LNCAP (cell line): ENCODE measurements around the gene RPL35.

Experiments
- CTCF ChIP-seq: fragments of 450-650 bp; IDR thresholded peaks from 2 replicates; pipeline ENCODE4 v1.5.1; 2017; ENCODE audit warnings: mild to moderate bottlenecking

Gene RPL35

GRCh38 chr9:124854161-124854560 lies 7.6 kb downstream of the RPL35 start:
- no peak for TF ChIP-seq CTCF

- TF ChIP-seq CTCF = no peak
These were observed 8.1 kb downstream of the RPL35 start for GRCh38 chr9:124853605-124854143.

GRCh38 chr9:124852829-124853531 lies 8.8 kb downstream of the RPL35 start, which contains the start of gene WDR38:
TSS of gene WDR38 (plus strand) at chr9:124853460. CDS start at chr9:124853532, 72 bp downstream.
- peak; percentile 99 for TF ChIP-seq CTCF

- no peak for TF ChIP-seq CTCF
These were observed 9.5 kb downstream of the RPL35 start for GRCh38 chr9:124852121-124852828.

GRCh38 chr9:124849801-124850200 lies 12.0 kb downstream of the RPL35 start:
- TF ChIP-seq CTCF = no peak

- TF ChIP-seq CTCF = no peak
These were observed 14.8 kb downstream of the RPL35 start for GRCh38 chr9:124846969-124847368.

GRCh38 chr9:124844291-124844690 lies 17.5 kb downstream of the RPL35 start:
- TF ChIP-seq CTCF = no peak
